Activated T-cell treated with anti-CD3 and anti-CD28 coated beads for 48 hours (primary cell): ENCODE results near the gene SBF2.
"Not testable (repeated sequence)": the region's sequence is repeated elsewhere in the genome, so short reads cannot be mapped to it uniquely, and the experiment has no call there.

ENCODE experiments used
- DNase-seq: peaks from one replicate; pipeline ENCODE4 v3.0.0-alpha.2; 2020; ENCODE audit warnings: low read depth

Gene SBF2

DNA sequence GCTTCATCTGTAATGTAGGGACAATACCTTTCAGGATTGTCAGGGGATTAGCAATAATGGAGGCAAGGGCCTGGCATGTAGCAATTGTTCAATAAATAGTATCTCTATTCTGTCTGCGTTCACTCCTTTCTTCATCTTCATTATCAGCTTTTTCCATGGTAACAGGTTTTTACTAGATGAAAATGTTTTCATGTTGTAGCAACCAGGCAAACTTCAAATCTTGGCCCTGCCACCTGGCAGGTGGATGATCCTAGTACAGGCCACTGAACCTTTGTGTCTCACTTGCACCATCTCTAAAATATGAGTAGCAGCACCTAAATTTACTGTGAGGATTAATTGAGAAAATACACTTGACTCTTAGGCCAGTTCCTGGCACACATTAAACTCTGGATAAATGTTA lies 546.8 kb downstream of the SBF2 start:
- no peak for DNase-seq

DNA sequence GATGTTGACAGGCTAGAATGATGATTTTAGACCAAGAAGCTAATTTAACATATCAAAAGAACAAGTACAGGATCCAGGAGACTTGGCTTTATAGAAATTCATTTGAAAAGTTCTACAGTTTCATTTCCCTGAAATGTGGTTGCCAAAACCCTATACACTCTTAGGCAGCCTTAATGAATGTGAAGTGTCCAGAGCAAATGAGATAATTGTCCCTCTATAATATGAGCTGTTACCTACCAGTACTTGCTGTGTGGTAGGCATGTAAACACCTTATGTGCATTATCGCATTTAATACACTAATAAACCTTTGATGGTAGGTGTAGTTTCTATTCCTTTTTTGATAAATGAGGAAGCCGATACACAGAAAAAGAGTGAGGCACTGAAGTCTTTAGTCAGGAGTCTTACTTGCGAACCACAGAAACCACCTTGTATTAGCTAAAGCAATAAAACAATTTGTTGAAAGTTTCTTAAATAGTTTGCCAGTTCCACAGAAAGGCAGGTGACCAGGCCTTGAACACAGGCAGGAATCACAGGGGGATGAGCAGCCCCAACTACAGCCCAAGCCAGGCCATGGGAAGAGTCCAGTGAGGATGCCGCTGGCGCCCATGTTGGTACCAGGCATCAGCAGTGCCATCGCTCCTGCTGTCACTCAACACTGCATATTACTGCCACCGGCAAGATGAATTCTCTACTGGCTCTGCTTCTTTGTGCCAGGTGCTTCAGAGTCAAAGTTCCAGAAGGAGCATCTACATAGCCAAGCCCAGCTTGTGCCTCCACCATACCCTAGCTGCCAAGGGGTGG lies 548.4 kb downstream of the SBF2 start:
- DNase-seq: no peak

DNA sequence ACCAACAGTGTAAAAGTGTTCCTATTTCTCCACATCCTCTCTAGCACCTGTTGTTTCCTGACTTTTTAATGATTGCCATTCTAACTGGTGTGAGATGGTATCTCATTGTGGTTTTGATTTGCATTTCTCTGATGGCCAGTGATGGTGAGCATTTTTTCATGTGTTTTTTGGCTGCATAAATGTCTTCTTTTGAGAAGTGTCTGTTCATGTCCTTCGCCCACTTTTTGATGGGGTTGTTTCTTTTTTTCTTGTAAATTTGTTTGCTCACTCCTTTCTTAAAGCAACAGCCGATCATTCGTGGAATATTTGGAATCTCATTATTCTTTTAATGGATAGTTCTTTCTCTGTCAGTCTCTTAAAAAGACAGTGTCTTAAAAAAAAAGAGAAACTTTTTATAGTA lies 550.5 kb downstream of the SBF2 start:
- not testable (repeated sequence) for DNase-seq

DNA sequence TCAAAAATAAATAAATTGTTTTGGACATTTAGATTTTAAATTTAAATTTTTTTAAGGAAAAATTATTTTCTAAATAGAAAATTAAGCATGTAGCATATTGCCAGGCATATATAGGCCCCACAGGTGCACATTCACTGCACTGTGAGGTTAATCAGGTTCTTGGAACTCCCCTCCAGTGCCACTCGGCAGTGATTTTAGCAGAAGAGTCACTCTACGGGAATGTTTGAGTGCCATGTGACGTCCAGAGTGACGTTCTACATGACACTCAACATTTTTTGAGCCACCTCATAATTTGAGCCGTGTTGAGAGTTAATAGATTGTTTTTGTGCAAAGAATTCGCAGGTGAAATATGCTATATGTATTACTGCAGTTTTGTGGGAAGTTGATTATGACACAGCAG lies 552.8 kb downstream of the SBF2 start:
- DNase-seq: no peak

DNA sequence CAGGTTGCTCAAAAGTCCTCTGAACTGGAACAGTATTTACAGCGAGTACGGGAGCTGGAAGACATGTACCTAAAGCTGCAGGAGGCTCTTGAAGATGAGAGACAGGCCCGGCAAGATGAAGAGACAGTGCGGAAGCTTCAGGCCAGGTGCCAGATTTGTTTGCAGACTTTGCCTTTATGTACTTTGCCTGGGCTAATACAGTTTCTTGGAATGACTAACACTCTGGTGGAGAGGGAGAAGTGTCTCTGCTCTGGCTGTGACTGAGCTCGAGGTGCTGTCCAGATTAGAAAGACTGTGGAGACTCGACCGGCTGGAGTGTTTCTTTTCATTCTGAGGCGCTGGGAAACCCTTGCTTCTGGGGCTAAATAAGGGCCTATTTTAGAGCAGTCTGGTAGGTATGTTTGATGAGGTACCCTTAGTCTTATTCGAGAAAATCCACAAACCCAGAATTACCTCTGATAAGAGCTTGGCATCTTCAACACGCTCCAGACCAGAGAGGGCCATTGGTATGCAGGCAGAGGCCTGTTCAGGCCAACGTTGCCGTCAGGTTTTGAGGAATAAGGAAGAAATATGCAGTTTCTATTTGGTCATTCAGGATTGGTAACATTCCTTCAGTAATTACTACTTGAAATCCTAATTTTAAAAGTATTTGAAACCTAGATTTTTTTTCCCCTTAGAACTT lies 553.7 kb downstream of the SBF2 start:
- DNase-seq: no peak

DNA sequence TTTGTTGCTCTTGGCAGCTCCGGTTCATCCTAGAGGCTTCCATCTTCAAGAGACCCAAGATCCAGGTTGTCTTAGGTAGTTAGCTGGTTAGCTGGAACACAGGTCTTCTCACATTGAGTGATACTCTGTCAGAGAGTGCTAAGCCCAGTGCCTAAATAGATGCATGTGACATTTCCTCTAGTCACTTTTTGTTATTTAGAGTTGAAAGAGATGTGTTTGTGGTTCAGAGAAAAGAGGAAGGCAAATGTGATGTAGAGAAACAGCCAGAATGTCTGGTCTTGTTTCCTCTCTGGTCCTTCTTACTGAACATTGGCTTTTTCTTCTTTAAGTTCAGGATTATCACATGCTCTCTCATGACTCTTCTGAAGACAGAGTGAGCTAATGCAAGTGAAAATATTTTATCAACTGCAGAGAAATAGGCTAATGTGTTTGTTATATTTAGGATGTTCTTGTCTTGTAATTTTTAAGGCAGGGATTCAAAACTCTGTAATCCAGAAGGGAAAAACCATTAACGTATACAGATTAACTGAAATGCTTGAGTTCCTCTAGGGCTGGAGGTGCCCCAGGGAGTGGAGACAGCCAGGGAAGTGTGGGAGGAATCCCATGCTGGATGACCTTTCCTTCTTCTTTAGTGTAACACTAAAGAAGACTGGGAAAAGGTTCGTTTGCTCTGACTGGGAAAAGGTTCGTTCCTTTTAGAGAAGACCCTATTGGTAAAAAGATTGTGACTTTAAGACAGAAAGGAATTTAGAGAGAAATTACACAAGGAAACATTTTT lies 554.7 kb downstream of the SBF2 start:
- DNase-seq: no peak

DNA sequence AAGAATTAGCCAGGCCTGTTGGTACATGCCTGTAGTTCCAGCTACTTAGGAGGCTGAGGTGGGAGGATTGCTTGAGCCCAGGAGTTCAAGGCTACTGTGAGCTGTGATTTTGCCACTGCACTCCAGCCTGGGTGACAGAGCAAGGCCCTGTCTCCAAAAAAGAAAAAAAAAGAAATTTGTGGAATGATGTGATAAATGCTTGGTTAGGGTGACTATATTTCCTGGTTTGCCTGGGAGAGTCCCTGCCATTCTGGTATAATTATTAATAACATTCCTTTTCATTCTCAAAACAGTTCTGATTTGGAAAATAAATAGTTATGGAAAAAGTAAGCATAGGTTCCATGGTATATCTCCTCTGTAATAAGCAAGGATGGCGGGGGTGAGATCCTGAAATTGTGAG lies 555.3 kb downstream of the SBF2 start:
- no peak for DNase-seq

DNA sequence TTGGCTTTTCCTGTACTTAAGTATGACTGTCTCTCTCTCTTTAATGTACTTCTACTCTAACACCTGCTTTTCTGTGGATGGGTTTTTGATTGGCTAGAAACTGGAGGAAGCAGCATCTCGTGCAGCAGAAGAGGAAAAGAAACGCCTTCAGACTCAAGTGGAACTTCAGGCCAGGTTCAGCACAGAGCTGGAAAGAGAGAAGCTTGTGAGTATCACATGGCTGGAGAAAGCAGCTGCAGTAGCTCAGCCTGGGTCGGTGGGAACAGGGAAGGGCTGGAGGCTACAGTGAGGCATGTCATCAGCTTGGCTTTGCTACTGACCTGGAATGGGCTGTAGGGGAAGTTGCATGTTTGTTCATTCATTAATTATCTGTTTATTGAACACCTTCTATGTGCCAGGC lies 555.9 kb downstream of the SBF2 start:
- no peak for DNase-seq

DNA sequence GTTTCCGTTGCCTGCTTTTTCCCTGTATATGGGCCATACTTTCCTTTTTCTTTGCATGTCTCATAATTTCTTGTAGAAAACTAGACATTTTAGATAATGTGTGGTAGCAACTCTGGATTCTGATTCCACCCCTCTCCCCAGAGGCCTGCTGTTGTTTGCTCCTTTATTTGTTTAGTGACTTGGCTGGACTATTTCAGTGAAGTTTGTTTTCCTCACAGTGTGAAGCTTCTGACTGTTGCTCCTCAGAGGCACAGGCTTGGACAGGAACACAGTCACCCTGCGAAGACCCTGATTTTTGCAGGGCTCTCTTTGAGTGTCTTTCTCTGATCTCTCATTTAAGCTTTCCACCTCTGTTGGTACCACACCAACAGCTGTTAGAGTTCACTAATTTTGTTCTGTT lies 557.7 kb downstream of the SBF2 start:
- no peak for DNase-seq

DNA sequence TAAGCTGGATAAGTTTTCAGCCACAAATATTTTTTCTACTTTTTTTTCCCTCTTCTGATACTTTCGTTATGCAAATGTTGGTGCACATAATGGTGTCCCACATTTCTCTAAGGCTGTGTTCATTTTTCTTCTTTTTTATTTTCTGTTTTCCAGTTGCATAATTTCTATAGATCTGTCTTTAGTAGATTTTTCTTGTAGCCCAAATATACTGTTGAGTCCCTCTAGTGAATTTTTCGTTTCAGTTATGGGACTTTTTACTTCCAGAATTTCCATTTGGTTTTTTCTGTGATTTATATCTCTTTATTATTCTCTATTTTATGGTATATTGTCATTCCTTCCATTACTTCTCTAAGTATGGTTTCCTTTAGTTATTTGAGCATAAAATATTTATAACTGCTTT lies 558.1 kb downstream of the SBF2 start:
- no peak for DNase-seq

DNA sequence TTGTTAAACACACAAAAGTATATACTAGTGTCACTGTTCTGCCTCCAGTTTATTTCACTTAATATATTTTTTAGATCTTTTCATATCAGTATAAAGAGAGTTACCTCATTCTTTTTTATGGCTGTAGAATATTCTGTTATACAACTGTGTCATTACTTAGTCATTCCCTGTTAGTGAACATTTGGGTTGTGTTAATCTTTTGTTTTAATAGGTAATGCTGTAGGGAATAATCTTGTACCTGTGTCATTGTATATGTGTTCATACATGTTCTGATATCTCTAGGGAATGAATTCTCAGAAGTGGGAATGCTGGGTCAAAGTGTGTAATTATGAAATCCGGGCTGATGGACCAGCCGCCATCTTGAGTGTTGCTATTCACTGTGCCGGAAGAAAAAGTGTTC lies 558.8 kb downstream of the SBF2 start:
- no peak for DNase-seq

DNA sequence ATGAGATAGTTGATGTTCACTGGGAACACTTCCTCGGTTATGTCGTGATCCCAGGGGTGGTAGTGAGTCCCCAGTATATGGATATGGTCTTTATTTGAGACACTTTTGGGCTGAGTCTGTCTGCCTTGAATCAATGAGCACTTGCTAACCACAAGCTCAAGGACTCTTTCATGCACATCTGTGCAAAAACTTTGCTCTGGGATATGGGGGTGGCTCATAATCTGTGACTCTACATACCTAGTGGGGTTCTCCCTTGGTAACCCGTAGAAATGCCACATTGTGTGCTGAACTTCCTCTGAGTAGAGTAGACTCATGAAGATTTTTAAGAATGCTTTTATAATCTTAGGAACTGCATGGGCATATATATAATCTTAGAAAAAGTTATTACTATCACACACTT lies 560.8 kb downstream of the SBF2 start:
- DNase-seq: no peak

DNA sequence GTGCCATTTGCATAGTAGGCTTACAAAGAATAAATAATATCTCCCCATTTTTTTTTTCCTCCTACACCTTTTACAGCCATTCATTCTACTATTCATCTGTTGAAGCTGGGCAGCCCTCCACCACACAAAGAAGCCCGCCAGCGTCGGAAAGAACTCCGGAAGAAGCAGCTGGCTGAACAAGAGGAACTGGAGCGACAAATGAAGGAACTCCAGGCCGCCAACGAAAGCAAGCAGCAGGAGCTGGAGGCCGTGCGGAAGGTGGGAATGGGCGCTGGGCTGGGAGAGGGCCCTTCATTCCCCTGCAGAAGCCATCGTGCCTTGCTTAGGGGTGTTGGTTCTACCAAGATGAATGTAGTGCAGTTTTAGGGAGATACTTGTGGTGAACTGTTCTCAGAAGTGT lies 561.6 kb downstream of the SBF2 start:
- DNase-seq: no peak

DNA sequence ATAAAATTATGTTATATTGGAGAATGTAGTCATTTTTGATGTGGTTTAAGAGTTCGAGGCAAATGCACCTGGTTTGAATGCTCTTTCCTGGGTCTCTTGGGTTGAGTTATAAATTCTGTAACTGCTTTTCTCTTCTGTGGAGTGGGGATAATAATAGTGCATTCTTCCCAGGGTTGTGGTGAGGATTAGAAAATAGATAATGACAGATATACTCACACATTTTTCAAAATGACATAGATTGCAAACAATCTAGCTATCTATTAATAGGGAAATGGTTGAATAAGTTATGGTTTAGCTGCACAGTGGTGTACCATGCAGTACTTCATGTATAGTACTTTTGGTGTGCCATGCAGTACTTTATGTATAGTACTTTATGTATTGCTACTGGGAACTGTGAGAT lies 562.8 kb downstream of the SBF2 start:
- DNase-seq: no peak
